AG09309 (cell line): ENCODE results near the gene SVOPL.

Experiments used
- DNase-seq: peaks from one replicate; pipeline ENCODE4 v3.0.0-alpha.2; 2010; ENCODE audit warnings: low read depth
- H3K4me3 ChIP-seq: 2 replicates; pipeline ENCODE4 v1.5.1; 2011; ENCODE audit warnings: mild to moderate bottlenecking, low read depth, low read length, moderate library complexity; ENCODE audit not compliant: control insufficient read depth
- CTCF ChIP-seq: IDR thresholded peaks from 2 replicates; pipeline ENCODE4 v1.5.1; 2011; ENCODE audit warnings: mild to moderate bottlenecking, low read depth, low read length, inconsistent platforms; ENCODE audit not compliant: insufficient read depth, control insufficient read depth; ENCODE audit errors: missing control alignments

SVOPL gene

GRCh38 chr7:138565071-138565450, 136.1 kb downstream of the SVOPL start:
- no peak overlapping the region for H3K4me3 ChIP-seq
- TF ChIP-seq CTCF = no peak
- no peak for DNase-seq

GRCh38 chr7:138564365-138564764, 136.8 kb downstream of the SVOPL start:
- no peak overlapping the region for H3K4me3 ChIP-seq
- no peak for DNase-seq
- TF ChIP-seq CTCF = no peak

- TF ChIP-seq CTCF = no peak
- H3K4me3 ChIP-seq = no peak overlapping the region
- no peak for DNase-seq
Observed at GRCh38 chr7:138563808-138564207, 137.4 kb downstream of the SVOPL start.

- H3K4me3 ChIP-seq = no peak overlapping the region
- no peak for TF ChIP-seq CTCF
- DNase-seq = no peak
Observed at GRCh38 chr7:138559448-138559847, 141.7 kb downstream of the SVOPL start.

- DNase-seq = no peak
- H3K4me3 ChIP-seq = no peak overlapping the region
- TF ChIP-seq CTCF = no peak
Observed at GRCh38 chr7:138556771-138557484, 144.2 kb downstream of the SVOPL start.

GRCh38 chr7:138555684-138556083, 145.5 kb downstream of the SVOPL start:
- DNase-seq = no peak
- no peak for TF ChIP-seq CTCF

GRCh38 chr7:138554674-138555073, 146.5 kb downstream of the SVOPL start:
- H3K4me3 ChIP-seq = no peak overlapping the region
- no peak for DNase-seq
- TF ChIP-seq CTCF = no peak

More at GRCh38 chr7:138555684-138556083, 145.5 kb downstream of the SVOPL start:
- no peak overlapping the region for H3K4me3 ChIP-seq
